ENCODE data around the gene FAM98B.

Gene FAM98B

DNA sequence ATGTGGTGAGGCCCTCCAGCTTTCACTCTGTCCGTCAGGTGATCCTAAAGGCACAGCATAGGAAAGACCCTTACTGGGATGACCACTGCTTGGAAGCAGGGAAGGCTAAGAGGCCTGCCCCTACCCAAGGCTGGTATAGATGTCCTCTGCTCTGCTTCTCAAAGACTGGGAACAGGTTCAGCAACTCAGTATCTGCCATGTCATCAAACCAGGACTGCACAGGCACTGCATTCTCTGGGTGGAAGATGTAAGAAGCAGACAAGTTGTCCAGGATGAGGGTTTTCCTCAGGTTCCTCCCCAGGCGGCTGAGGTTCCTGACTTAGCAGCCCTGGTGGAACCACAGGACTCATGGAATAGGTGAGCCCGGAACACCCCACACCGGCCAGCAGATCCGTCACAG lies 4.7 kb downstream of the FAM98B start:
- DNase-seq (ENCODE audit: insufficient read length, low spot score) (no peak), FAIRE-seq (no peak)
- TF ChIP-seq TAF1 (IDR thresholded peaks at IDR 0.05; ENCODE audit: low read depth, low read length), result no peak
- TF ChIP-seq POLR2AphosphoS5 (IDR thresholded peaks at IDR 0.05; ENCODE audit: low read depth, low read length), result no peak
- no peak for TF ChIP-seq POU2F2 (IDR thresholded peaks at IDR 0.05; ENCODE audit: low read depth, low read length)
- no peak for TF ChIP-seq POLR2A (IDR thresholded peaks at IDR 0.05; ENCODE audit: low read depth, low read length)
- TF ChIP-seq SPI1 (IDR thresholded peaks at IDR 0.05; ENCODE audit: low read depth, low read length), result no peak

- FAIRE-seq (no peak), DNase-seq (ENCODE audit: insufficient read length, low spot score) (no peak)
- TF ChIP-seq POLR2A (IDR thresholded peaks at IDR 0.05; ENCODE audit: low read depth, low read length) (no peak), SPI1 (IDR thresholded peaks at IDR 0.05; ENCODE audit: low read depth, low read length) (no peak), POU2F2 (IDR thresholded peaks at IDR 0.05; ENCODE audit: low read depth, low read length) (no peak), PAX5 (IDR thresholded peaks at IDR 0.05; ENCODE audit: insufficient read depth, low read length, severe bottlenecking) (no peak), POLR2AphosphoS5 (IDR thresholded peaks at IDR 0.05; ENCODE audit: low read depth, low read length) (no peak), TAF1 (IDR thresholded peaks at IDR 0.05; ENCODE audit: low read depth, low read length) (no peak)
Measured at GRCh38 chr15:38459480-38459879, 5.6 kb downstream of the FAM98B start.

DNA sequence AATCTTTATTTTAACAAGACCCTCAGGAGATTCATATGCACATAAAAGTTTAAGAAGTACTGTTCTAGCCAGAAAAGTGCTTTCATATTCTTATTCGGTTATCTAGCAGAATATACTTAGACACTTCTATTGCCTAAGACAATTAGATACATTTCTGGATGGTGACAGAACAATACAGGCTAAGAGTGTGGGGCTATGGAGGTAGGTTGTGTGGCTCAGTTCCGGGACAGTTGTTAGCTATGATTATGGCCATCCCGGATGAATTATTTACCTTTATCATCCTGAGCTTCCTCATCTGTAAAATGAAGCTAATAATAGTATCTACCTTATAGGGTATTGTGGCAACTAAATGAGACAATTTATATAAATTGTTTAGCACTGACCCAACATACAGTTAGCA lies 6.6 kb downstream of the FAM98B start:
- DNase-seq (ENCODE audit: insufficient read length, low spot score) (no peak), FAIRE-seq (no peak)
- no peak for TF ChIP-seq POU2F2 (IDR thresholded peaks at IDR 0.05; ENCODE audit: low read depth, low read length)
- TF ChIP-seq PAX5 (IDR thresholded peaks at IDR 0.05; ENCODE audit: insufficient read depth, low read length, severe bottlenecking), result no peak
- no peak for TF ChIP-seq POLR2AphosphoS5 (IDR thresholded peaks at IDR 0.05; ENCODE audit: low read depth, low read length)
- no peak for TF ChIP-seq SPI1 (IDR thresholded peaks at IDR 0.05; ENCODE audit: low read depth, low read length)

- no peak for FAIRE-seq
- TF ChIP-seq PAX5 (IDR thresholded peaks at IDR 0.05; ENCODE audit: insufficient read depth, low read length, severe bottlenecking) (no peak), SPI1 (IDR thresholded peaks at IDR 0.05; ENCODE audit: low read depth, low read length) (peak; percentile 76)
- DNase-seq (ENCODE audit: insufficient read length, low spot score), result no peak
Measured at GRCh38 chr15:38461066-38461833, 7.3 kb downstream of the FAM98B start.

DNA sequence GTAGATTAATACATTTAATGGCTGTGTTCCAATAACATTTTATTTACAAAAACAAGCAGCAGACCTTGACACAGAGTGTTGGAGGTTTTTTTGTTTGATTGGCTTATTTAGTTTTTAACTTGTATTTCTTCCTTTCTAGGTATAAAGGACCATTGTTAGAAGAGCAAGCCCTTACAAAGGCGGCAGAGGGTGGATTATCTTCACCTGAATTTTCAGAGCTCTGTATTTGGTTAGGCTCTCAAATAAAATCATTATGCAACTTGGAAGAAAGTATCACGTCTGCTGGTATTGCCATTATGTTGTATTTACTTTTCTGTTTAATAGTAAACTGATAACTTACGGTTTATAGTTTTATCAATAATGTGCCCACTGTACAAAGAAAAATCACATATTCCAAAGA lies 10.0 kb downstream of the FAM98B start:
- FAIRE-seq, result no peak
- no peak for TF ChIP-seq SPI1 (IDR thresholded peaks at IDR 0.05; ENCODE audit: low read depth, low read length)
- TF ChIP-seq POU2F2 (IDR thresholded peaks at IDR 0.05; ENCODE audit: low read depth, low read length), result no peak

GRCh38 chr15:38464675-38465074 lies 10.7 kb downstream of the FAM98B start:
- TF ChIP-seq PAX5 (IDR thresholded peaks at IDR 0.05; ENCODE audit: insufficient read depth, low read length, severe bottlenecking), result no peak
- no peak for TF ChIP-seq POLR2AphosphoS5 (IDR thresholded peaks at IDR 0.05; ENCODE audit: low read depth, low read length)
- no peak for TF ChIP-seq POU2F2 (IDR thresholded peaks at IDR 0.05; ENCODE audit: low read depth, low read length)
- no peak for TF ChIP-seq TAF1 (IDR thresholded peaks at IDR 0.05; ENCODE audit: low read depth, low read length)
- TF ChIP-seq SPI1 (IDR thresholded peaks at IDR 0.05; ENCODE audit: low read depth, low read length), result no peak
- TF ChIP-seq POLR2A (IDR thresholded peaks at IDR 0.05; ENCODE audit: low read depth, low read length), result no peak
- FAIRE-seq (no peak), DNase-seq (ENCODE audit: insufficient read length, low spot score) (no peak)

More for the DNA sequence above, 10.0 kb downstream of the FAM98B start:
- DNase-seq (ENCODE audit: insufficient read length, low spot score), result no peak

- FAIRE-seq, result no peak
Measured at GRCh38 chr15:38470816-38471215, 16.9 kb downstream of the FAM98B start.

DNA sequence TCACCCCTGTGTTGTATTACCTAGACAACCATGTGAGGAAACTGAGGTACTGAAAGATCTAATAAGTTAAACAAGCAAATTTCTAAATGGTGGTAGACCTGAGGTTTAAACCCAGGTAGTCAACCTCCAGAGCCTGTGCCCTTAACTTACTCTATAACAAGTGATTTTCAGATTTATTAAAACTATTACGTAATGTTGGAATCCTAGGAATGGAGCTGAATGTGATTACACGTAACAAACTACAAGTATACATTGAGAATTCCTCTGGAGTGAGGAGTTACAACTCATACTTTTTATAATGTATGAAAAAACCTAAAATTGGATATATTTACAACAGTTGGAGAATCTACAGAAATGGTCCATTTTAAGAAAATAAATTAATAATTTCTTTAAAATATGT lies 18.0 kb downstream of the FAM98B start:
- no peak for FAIRE-seq
- no peak for DNase-seq (ENCODE audit: insufficient read length, low spot score)
- TF ChIP-seq POLR2A (IDR thresholded peaks at IDR 0.05; ENCODE audit: low read depth, low read length) (no peak), POU2F2 (IDR thresholded peaks at IDR 0.05; ENCODE audit: low read depth, low read length) (no peak), POLR2AphosphoS5 (IDR thresholded peaks at IDR 0.05; ENCODE audit: low read depth, low read length) (no peak), PAX5 (IDR thresholded peaks at IDR 0.05; ENCODE audit: insufficient read depth, low read length, severe bottlenecking) (no peak), SPI1 (IDR thresholded peaks at IDR 0.05; ENCODE audit: low read depth, low read length) (no peak), TAF1 (IDR thresholded peaks at IDR 0.05; ENCODE audit: low read depth, low read length) (no peak)

More at GRCh38 chr15:38470816-38471215, 16.9 kb downstream of the FAM98B start:
- no peak for DNase-seq (ENCODE audit: insufficient read length, low spot score)
- TF ChIP-seq POU2F2 (IDR thresholded peaks at IDR 0.05; ENCODE audit: low read depth, low read length) (no peak), SPI1 (IDR thresholded peaks at IDR 0.05; ENCODE audit: low read depth, low read length) (no peak), PAX5 (IDR thresholded peaks at IDR 0.05; ENCODE audit: insufficient read depth, low read length, severe bottlenecking) (no peak), POLR2A (IDR thresholded peaks at IDR 0.05; ENCODE audit: low read depth, low read length) (no peak), POLR2AphosphoS5 (IDR thresholded peaks at IDR 0.05; ENCODE audit: low read depth, low read length) (no peak), TAF1 (IDR thresholded peaks at IDR 0.05; ENCODE audit: low read depth, low read length) (no peak)

DNA sequence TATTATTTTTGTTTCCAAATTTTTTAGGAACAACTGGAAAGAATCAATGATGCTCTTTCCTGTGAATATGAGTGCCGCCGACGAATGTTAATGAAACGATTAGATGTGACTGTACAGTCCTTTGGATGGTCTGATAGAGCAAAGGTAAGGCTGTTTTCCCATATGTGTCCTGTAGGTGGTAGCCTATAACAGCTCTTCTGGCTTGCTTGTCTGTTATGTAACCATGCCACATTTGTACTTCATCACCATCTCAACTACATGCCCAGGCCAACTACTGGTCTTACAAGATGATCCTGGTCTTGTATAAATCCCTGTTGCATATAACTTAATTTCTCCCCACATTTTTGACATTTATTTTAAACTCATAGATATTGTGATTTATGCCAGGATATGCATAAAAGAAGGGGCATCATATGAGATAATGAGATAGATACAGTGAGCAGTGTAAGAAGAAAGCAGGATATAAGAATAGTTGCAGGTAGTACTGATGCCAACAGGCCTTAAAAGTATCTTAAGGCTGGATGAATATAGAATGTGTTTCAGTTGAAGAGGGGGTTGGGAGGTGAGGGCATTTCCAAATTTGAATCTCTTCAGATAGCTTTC lies 20.3 kb downstream of the FAM98B start:
- DNase-seq (ENCODE audit: insufficient read length, low spot score) (no peak), FAIRE-seq (peak; percentile 96)
- TF ChIP-seq POLR2A (IDR thresholded peaks at IDR 0.05; ENCODE audit: low read depth, low read length) (no peak), PAX5 (IDR thresholded peaks at IDR 0.05; ENCODE audit: insufficient read depth, low read length, severe bottlenecking) (no peak), SPI1 (IDR thresholded peaks at IDR 0.05; ENCODE audit: low read depth, low read length) (no peak), POU2F2 (IDR thresholded peaks at IDR 0.05; ENCODE audit: low read depth, low read length) (no peak), TAF1 (IDR thresholded peaks at IDR 0.05; ENCODE audit: low read depth, low read length) (no peak), POLR2AphosphoS5 (IDR thresholded peaks at IDR 0.05; ENCODE audit: low read depth, low read length) (no peak)

DNA sequence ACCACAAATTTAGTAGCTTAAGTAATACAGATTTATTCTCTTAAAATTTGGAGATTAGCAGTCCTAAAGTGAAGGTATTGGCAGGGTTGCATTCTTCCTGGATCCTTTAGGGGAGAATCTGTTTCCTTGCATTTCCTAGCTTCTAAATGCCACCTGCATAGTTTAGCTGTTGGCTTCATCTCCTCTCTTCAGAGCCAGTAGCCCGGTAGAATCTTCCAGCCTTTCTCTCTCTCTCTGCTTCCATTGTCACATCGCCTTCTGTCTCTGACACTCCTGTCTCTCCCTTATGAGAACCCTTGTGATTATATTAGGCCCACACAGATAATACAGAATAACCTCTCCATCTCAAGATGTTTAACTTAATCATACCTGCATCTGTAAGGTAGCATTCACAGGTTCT lies 21.4 kb downstream of the FAM98B start:
- TF ChIP-seq SPI1 (IDR thresholded peaks at IDR 0.05; ENCODE audit: low read depth, low read length) (no peak), POLR2A (IDR thresholded peaks at IDR 0.05; ENCODE audit: low read depth, low read length) (no peak), TAF1 (IDR thresholded peaks at IDR 0.05; ENCODE audit: low read depth, low read length) (no peak), POLR2AphosphoS5 (IDR thresholded peaks at IDR 0.05; ENCODE audit: low read depth, low read length) (no peak), POU2F2 (IDR thresholded peaks at IDR 0.05; ENCODE audit: low read depth, low read length) (no peak), PAX5 (IDR thresholded peaks at IDR 0.05; ENCODE audit: insufficient read depth, low read length, severe bottlenecking) (no peak)
- no peak for DNase-seq (ENCODE audit: insufficient read length, low spot score)
- FAIRE-seq, result no peak

Data from GM12891 (cell line).